Putamen (tissue), 1 donor: ENCODE measurements around the gene ATP6V0A1.
"Not testable (repeated sequence)": the region's sequence is repeated elsewhere in the genome, so short reads cannot be mapped to it uniquely, and the experiment has no call there.

Source experiments
- DNase-seq: peaks from one replicate; pipeline ENCODE4 v3.0.0-alpha.2; 2016; ENCODE audit warnings: low spot score

ATP6V0A1 gene

DNA sequence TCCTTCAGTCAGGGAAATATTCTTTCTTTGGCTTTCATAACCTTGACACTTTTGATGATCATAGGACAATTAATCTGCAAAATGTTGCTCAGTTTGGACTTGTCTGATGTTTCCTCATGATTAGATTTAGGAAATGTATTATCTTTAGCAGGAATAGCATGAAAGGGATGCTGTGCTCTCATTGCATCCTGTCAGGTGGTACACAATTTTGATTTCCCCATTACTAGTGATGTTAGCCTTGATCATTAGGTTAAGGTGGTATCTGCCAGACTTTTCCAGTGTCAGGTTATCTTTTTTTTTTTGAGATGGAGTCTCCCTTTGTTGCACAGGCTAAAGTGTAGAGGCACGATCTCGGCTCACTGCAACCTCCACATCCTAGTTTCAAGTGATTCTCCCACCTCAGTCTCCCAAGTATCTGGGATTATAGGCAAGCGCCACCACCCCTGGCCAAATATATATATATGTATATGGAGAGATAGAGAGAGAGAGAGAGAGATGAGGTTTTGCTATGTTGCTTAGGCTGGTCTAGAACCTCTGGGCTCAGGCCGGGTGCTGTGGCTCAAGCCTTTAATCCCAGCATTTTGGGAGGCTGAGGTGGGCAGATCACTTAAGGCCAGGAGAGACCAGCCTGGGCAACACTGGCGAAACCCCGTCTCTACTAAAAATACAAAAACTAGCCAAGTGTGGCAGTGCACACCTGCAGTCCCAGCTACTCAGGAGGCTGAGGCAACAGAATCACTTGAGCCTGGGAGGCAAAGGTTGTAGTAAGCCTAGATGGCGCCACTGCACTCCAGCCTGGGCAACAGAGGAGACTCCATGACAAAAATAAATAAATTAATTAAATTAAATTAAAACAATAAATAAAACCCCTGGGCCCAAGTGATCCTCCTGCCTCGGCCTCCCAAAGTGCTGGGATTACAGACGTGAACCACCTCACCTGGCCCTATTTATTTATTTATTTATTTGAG, 19.8 kb upstream of the ATP6V0A1 start:
- no peak for DNase-seq

DNA sequence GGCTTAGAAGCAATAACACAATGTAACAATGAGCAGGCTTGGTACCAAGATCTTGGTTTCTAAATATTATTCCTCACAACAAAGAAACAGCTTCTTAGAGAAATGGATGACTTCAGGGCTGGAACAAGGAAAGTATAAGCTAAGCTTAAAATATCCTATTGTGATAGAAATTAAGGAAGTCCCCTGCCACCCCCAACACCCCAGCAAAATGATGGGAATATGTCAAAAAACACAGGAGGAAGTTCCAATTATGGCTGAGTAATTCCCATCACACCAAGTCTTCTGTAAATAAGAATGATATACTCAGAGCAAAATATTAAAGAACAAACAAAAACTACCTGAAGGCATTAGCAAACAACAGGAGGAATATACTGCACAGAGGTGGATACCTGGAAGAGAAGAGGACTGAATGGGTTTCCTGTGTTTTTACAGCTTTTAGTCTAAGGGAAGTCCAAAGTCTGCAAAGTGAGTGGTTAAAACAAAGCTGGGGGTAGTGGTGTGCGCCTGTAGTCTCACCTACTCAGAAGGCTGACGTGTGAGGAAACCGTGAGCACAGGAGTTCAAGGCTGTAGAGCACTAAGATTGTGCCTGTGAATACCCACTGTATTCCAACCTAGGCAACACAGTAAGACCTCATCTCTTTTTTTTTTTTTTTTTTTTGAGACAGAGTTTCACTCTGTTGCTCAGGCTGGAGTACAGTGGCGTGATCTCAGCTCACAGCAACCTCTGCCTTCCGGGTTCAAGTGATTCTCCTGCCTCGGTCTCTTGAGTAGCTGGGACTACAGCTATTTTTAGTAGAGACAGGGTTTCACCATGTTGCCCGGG, 17.1 kb upstream of the ATP6V0A1 start:
- no peak for DNase-seq

DNA sequence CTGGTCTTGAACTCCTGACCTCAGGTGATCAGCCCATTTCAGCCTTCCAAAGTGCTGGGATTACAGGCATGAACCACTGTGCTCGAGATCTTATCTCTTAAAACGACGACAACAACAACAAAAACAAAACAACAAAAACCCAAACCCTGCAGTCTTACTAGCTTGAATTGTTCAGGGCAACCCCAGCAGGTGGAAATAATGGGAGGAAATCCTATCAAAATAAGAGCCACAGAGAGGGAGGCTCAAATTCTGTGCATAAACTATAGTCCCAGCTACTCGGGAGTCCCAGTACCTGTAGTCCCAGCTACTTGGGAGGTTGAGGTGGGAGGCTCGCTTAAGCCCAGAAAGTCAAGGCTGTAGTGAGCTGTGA, 16.5 kb upstream of the ATP6V0A1 start:
- DNase-seq = no peak

DNA sequence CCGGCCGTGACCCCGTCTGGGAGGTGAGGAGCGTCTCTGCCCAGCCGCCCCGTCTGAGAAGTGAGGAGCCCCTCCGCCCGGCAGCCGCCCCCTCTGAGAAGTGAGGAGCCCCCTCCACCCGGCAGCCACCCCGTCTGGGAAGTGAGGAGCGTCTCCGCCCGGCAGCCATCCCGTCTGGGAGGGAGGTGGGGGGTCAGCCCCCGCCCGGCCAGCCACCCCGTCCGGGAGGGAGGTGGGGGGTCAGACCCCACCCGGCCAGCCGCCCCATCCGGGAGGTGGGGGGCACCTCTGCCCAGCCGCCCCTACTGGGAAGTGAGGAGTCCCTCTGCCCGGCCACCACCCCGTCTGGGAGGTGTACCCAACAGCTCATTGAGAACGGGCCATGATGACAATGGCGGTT, 9.5 kb upstream of the ATP6V0A1 start:
- not testable (repeated sequence) for DNase-seq

DNA sequence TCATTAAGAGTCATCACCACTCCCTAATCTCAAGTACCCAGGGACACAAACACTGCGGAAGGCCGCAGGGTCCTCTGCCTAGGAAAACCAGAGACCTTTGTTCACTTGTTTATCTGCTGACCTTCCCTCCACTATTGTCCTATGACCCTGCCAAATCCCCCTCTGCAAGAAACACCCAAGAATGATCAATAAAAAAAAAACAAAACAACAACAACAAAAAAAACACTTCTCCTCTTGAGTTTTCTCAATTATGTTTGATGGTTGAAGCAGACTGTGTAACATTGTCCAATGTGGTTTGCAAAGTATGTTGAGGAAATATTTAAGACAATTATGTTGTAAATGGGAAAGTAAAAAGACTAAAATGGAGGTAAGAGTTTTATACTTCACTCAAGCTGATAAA, 8.8 kb upstream of the ATP6V0A1 start:
- DNase-seq = not testable (repeated sequence)

DNA sequence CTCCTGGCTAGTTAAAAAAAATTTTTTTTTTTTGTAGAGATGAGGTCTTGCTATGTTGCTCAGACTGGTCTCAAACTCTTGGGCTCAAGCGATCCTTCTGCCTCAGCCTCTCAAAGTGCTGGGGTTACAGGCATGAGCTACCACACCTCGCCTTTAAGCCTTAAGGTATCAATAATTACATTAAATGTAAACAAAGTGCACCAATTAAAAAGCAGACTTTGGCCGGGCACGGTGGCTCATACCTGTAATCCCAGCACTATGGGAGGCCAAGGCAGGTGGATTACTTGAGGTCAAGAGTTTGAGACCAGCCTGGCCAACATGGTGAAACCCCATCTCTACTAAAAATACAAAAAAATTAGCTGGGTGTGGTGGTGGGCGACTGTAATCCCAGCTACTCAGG, 7.4 kb upstream of the ATP6V0A1 start:
- not testable (repeated sequence) for DNase-seq

DNA sequence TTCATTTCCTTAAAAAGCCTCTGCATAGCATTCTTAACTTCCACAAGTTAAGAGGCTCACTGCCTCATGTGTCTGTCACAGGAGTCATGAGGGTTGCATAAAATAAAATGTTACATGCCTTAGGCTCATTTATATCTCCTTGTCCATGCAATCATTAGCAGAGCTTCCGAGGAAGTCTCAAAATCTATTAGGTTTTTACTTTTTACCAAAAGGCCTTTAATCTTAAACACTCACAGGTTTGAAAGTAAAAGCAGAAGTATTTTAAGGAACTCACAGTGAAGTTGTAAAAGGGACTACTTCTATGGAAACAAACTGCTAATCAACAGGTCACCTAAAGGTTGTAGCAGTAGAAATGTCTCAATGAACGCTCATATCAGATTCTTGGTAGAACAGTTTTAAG, 5.2 kb upstream of the ATP6V0A1 start:
- DNase-seq = no peak

DNA sequence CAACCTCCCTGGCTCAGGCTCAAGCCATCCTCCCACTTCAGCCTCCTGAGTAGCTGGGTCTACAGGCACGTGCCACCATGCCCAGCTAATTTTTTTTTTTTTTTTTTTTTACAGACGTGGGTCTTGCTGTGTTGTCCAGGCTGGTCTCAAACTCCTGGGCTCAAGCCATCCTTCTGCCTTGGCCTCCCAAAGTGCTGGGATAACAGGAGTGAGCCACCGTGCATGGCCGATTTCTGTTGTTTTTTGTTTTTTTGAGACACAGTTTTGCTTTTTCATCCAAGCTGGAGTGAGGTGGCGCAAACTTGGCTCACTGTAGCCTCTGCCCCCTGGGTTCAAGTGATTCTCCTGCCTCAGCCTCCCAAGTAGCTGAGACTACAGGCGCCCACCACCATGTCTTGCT, 3.7 kb upstream of the ATP6V0A1 start:
- not testable (repeated sequence) for DNase-seq

DNA sequence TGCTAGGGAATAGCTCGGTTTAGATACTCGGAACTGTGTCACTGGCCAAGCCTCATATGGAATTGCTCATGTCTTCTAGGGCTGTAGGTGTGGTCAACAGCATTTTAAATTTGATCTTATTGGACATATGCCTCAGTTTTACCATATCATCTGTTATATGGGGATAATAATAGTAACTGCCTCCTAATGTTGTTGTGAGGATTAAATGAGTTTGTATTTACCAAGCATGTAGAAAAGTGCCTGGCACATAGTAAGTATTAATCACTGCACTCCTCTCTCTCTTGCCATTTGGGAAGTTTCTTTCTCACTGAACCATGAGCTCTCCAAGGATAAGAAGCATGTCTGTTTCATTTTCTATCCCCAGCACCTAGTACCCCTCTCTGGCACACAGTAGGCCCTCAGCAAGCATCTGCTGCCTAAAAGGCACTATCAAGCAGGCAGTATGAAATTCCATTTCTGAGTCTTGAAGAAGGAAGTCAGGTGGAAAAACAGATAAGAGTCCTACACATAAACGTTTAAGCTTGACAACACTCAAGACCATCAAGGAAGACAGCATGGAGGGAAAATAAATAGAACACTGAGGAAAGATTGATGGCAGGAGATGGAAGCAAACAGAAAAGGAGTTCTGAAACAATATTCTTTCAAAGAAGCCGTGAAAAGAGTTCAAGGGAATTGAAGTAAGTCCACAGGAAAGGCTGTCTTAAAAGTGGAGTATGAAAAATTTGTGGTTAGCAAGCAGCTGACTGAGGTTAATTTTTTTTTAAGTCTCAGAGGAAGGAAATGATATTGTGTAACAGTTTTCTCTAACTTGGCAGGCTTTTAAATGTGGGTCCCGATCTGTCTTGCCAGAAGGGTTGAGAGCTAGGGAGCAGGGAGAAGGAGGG, 2.2 kb upstream of the ATP6V0A1 start:
- DNase-seq = peak; percentile 28

DNA sequence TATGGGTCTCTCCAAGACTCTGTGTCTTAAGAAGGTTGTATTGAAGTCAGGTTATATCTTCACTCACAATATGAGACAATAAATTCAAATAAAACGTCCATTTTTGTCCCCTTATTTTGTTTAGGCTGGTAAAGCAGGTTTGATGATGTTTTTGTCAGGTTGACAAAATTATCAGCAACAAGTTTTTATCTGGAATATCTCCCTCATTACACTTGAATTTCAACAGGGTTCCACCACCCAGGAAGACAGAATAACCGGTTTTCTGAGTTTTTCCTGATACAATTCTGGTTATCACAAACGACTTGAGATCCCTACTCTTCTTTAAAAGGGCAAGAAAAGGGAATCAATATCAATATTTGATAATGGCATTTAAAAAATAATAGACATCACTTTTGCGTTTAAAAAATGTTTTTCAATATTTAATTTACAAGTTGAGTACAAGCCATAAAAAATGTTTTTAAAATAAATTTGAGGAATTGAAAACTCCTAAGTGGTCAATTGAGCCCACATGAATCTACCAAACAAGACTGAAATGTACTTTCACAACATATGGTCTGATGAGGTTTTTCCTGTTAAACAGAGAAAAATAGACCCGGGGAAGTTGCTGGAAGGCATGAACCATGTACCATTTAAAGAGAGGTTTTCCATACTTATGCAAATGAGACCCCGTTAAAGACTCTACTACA, 1.4 kb upstream of the ATP6V0A1 start:
- DNase-seq = peak; percentile 18

DNA sequence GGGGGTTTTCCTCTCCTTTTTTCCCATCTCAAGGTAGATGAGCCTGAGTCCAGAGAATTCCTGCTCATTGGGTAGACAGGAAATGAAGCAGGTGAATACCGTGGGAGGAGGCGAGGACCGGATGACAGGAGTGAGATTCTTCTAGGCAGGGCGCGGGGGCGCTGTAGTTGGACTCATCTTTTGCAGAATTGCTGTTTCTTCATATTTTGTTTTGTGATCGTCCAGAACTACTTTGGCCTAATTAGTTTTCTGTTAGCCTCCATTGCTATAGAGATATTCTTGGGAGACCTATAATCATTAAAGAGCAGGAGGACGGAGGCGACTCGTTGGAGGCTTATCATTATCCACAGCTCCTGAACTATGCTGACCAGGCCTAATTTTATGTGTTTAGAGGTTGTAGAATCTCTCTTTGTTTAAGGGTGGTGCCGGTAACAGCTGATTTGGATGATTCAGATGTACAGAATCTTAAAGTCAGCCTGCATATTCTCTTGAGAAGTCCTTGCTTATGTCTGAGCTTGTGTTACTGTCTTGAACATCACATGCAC, 650 bp downstream of the ATP6V0A1 start:
- DNase-seq = peak; percentile 68

DNA sequence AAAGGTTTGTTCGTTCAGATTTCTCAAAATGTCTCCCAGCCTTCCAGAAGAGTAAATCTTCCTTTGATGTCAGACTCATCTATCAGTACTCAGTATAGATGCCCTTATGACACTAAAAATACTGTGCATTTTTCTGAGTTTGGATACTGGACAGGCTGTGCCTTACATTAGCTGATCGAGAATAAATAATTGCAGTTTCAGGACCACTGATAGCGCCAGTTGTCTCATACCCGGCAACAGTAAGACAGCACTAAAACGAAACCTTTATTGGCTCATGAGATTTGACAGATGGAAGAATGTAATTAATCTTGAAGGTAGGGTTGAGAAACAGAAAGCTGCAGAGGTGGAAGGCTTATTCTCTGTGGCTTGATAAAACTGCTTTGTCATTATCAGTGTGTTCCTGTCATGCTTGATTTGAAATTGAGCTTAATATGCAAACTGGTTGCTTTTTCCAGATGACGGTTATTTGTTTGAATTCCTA, 1.2 kb downstream of the ATP6V0A1 start:
- peak; percentile 47 for DNase-seq

DNA sequence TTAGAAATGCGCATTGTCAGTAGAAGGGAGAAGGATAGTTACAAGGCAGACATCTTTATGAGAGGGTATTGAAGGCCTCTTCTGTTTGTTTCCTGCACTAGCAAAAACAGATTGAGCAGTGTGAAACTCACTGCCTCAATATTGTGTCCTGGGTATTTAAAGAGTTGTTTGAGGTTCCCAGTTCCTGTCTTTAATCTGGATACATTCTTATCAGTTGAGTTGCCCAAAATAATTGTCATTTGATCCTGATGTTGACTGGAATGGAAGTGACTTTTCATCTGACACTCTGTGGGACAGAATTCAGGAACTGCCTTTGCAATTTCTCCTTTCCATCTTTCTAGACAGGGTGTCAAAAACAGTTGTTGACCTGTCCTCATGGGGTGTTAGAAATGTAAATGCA, 1.7 kb downstream of the ATP6V0A1 start:
- peak; percentile 14 for DNase-seq

DNA sequence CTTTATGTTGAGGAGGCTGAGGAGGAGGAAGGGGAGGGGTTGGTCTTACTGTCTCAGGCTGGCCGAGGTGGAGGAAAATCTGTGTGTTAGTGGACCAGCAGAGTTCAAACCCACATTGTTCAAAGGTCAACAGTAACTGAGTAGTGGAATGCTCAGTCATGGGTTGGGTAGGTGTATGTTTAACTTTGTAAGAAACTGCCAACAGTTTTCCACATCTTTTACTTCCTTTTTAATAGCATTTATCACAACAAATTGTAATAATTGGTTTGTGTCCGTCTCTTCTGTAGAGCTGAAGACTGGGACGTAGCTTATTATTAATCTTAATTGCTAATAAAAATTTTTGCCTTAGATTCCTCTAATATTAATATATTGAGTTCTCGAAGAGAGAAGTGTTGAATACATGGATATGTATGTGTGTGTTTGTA, 5.3 kb downstream of the ATP6V0A1 start:
- no peak for DNase-seq

DNA sequence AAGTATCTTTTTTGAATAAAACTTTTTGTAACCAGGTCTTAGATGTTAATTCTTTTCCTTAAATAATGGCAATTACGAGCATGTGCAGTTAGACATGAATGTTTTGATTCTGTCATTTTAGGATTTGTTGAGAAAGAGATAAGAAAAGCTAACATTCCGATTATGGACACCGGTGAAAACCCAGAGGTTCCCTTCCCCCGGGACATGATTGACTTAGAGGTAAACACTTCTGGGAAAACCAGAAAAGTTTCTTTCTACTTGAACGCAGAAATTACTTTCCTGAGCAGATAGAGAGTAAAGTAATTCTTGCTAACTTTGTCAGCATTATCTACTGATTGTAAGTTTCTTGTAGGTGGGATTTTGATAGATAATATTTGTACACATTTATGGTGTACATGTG, 9.2 kb downstream of the ATP6V0A1 start:
- DNase-seq = no peak

DNA sequence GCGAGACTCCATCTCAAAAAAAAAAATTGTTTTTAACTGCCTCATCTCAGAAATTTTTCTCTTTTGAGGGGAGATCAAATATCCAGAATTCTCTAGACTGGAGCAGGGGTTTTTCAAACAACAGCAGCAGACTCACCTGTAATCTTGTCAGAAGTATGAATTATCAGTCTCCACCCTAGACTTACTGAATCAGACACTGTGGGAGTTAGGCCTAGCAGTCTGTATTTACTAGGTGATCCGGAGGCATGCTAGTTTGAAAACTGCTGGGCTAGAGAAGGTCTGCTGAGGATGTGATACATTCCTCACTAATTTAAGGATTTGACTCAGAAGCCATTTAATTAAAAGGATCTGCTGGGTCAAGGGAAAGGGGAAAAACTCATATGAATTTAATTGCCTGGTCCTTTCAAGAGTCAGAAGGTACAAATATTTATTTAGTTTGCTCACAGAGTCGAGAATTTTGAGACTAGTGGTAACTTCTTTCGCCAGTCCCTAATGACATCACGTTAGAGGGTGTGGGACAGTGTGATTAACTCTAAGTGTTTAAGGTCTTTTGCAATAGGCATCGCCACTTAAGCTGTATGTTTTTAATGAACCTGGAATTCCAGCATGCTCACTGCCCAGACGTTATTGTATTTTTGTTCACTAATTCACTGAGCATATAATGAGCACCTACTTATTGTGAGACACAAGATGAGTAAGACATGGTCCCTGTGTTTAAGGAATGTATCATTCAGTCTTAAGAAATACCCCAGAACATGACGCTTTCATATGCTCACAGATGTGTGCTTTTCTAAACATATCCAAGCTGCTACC, 14.2 kb downstream of the ATP6V0A1 start:
- DNase-seq = no peak

DNA sequence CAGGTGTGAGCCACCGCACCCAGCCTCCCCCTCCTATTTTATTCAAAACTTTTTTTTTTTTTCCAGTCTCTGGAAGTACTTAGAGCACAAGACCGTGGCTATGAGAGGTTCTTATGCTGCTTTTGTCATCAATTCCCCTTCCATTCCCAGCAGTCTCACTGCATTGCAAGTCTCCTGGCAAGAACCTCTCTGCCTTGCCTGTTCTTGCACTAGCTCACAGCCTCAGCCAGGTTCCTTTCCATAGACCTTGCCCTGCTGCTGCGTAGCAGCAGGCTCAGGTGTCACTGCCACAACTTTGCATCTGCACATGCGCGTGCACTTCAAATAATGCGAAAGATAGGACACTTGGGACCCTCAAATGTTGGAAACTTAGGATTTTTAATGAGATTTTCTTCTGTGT, 15.6 kb downstream of the ATP6V0A1 start:
- DNase-seq = no peak

DNA sequence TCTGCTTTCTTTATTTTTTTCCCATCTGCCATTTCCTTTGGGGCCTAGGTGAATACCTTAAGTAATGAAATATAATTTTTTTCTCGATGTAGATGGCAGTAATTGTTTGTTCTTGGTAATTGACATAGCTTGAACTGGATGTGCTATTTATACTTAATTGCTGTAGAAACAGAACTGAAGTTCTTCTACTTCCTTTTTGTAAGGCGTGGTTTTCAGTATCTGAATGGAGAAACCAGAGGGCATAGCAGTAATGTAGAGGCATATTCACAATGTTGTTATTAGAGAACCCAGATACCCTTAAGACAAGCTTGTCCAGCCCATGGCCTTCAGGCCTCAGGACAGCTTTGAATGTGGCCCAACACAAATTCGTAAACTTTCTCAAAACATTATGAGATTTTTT, 16.4 kb downstream of the ATP6V0A1 start:
- DNase-seq = no peak

DNA sequence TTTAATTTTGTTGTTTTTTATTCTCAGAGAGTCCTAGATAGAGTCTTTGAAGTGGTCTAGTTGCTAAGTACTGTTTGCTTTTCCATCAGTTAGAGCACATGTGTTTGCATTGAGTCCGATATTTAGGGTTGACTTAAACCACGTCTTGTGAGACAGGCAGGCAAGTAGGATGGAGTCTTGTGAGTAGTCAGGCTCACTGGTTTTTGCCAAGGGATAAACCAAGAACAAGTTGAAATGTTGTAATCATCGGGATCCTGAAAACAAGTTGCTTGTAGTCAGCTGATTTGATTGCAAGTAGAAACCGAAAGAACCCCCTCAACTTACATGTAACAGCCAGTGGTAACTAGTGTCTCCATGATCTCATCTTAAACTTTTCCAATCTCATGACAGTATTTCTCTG, 17.2 kb downstream of the ATP6V0A1 start:
- no peak for DNase-seq

DNA sequence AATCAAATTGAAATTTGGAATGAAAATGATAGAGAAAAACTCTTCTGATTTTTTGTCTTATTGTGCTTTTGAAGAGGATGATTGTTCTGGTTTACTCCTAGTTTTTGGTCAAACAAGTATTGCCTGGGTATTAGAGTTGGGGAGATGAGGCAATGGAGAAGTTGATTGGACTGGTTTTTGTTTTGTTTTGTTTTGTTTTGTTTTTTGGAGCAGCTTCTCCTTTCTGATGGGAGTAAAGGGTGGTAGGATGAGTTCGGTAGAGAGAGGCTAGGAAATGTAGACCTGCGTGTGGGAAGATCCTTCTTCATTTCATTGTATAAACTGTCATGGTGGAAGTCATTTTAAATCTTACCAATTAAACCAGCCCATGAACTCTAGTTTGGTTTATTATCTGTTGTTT, 17.7 kb downstream of the ATP6V0A1 start:
- DNase-seq = no peak
